ENCODE data around the gene SLC44A2.
"Not testable (repeated sequence)": the region's sequence is repeated elsewhere in the genome, so short reads cannot be mapped to it uniquely, and the experiment has no call there.

The SLC44A2 gene

GRCh38 chr19:10655457-10656312, 30.3 kb downstream of the SLC44A2 start:
- DNase-seq (ENCODE audit: low read depth) = no peak
- peak overlapping the region; percentile 92 for H3K4me3 ChIP-seq (ENCODE audit: control insufficient read depth, low read depth, low read length)
- peak; percentile 3 for TF ChIP-seq CTCF (IDR thresholded peaks at IDR 0.05; ENCODE audit: control insufficient read depth, insufficient read depth, low read depth, low read length, missing control alignments)

- H3K4me3 ChIP-seq (ENCODE audit: control insufficient read depth, low read depth, low read length) = no peak overlapping the region
- no peak for TF ChIP-seq CTCF (IDR thresholded peaks at IDR 0.05; ENCODE audit: control insufficient read depth, insufficient read depth, low read depth, low read length, missing control alignments)
- DNase-seq (ENCODE audit: low read depth) = no peak
Observed at GRCh38 chr19:10660346-10660745, 35.0 kb downstream of the SLC44A2 start.

GRCh38 chr19:10661946-10662345, 36.6 kb downstream of the SLC44A2 start:
- no peak overlapping the region for H3K4me3 ChIP-seq (ENCODE audit: control insufficient read depth, low read depth, low read length)
- no peak for TF ChIP-seq CTCF (IDR thresholded peaks at IDR 0.05; ENCODE audit: control insufficient read depth, insufficient read depth, low read depth, low read length, missing control alignments)
- no peak for DNase-seq (ENCODE audit: low read depth)

GRCh38 chr19:10662384-10663251, 37.3 kb downstream of the SLC44A2 start:
- no peak overlapping the region for H3K4me3 ChIP-seq (ENCODE audit: control insufficient read depth, low read depth, low read length)
- TF ChIP-seq CTCF (IDR thresholded peaks at IDR 0.05; ENCODE audit: control insufficient read depth, insufficient read depth, low read depth, low read length, missing control alignments) = no peak
- DNase-seq (ENCODE audit: low read depth) = peak; percentile 31

- not testable (repeated sequence) for H3K4me3 ChIP-seq (ENCODE audit: control insufficient read depth, low read depth, low read length); DNase-seq (ENCODE audit: low read depth)
Observed at GRCh38 chr19:10663252-10663563, 37.9 kb downstream of the SLC44A2 start.

GRCh38 chr19:10667867-10668266, 42.5 kb downstream of the SLC44A2 start:
- no peak for DNase-seq (ENCODE audit: low read depth)
- H3K4me3 ChIP-seq (ENCODE audit: control insufficient read depth, low read depth, low read length) = no peak overlapping the region
- TF ChIP-seq CTCF (IDR thresholded peaks at IDR 0.05; ENCODE audit: control insufficient read depth, insufficient read depth, low read depth, low read length, missing control alignments) = no peak

- no peak overlapping the region for H3K4me3 ChIP-seq (ENCODE audit: control insufficient read depth, low read depth, low read length)
- DNase-seq (ENCODE audit: low read depth) = no peak
- TF ChIP-seq CTCF (IDR thresholded peaks at IDR 0.05; ENCODE audit: control insufficient read depth, insufficient read depth, low read depth, low read length, missing control alignments) = no peak
Observed at GRCh38 chr19:10669246-10669645, 43.9 kb downstream of the SLC44A2 start.
